Hepatocyte (in vitro differentiated cells): ENCODE data around the gene P2RY12.

Experiments
- EZH2 ChIP-seq: fragments of 200-600 bp; sonication (generic); IDR thresholded peaks from 2 replicates; pipeline ENCODE4 v1.6.1; 2016; ENCODE audit warnings: antibody characterized with exemption, mild to moderate bottlenecking, borderline replicate concordance
- TF ChIP-seq, protein P1 (sequence below): fragments of 200-600 bp; sonication (generic); IDR thresholded peaks from 2 replicates; pipeline ENCODE4 v1.5.1; 2016; ENCODE audit warnings: antibody characterized with exemption, mild to moderate bottlenecking; ENCODE audit not compliant: poor library complexity

DNA sequence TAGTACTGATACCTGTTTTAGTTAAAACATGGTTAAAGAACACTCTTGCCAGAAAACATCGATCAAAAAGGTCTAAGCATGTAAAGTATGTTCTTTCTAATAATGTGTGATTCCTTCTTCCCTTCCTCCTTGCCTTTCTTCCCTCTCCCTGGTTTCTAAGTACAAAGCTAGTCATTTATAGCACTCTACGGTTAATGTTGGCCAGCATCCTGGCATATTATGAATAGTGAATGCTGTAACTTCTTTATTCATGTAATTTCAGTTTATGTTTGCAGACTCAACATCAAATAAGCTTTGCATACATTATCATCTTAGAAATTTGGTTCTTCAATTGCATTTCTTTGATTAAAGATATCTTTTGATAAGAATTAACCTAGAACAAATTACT lies 27.1 kb downstream of the P2RY12 start:
- TF ChIP-seq, protein P1, sequence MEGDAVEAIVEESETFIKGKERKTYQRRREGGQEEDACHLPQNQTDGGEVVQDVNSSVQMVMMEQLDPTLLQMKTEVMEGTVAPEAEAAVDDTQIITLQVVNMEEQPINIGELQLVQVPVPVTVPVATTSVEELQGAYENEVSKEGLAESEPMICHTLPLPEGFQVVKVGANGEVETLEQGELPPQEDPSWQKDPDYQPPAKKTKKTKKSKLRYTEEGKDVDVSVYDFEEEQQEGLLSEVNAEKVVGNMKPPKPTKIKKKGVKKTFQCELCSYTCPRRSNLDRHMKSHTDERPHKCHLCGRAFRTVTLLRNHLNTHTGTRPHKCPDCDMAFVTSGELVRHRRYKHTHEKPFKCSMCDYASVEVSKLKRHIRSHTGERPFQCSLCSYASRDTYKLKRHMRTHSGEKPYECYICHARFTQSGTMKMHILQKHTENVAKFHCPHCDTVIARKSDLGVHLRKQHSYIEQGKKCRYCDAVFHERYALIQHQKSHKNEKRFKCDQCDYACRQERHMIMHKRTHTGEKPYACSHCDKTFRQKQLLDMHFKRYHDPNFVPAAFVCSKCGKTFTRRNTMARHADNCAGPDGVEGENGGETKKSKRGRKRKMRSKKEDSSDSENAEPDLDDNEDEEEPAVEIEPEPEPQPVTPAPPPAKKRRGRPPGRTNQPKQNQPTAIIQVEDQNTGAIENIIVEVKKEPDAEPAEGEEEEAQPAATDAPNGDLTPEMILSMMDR: no peak
- no peak for TF ChIP-seq EZH2
